COR-L47 (cell line): ENCODE measurements around the gene TLX2.

Experiments used
- DNase-seq: peaks from one replicate; lab custom pipeline; 2025; lab: John Stamatoyannopoulos, UW

Gene TLX2

DNA sequence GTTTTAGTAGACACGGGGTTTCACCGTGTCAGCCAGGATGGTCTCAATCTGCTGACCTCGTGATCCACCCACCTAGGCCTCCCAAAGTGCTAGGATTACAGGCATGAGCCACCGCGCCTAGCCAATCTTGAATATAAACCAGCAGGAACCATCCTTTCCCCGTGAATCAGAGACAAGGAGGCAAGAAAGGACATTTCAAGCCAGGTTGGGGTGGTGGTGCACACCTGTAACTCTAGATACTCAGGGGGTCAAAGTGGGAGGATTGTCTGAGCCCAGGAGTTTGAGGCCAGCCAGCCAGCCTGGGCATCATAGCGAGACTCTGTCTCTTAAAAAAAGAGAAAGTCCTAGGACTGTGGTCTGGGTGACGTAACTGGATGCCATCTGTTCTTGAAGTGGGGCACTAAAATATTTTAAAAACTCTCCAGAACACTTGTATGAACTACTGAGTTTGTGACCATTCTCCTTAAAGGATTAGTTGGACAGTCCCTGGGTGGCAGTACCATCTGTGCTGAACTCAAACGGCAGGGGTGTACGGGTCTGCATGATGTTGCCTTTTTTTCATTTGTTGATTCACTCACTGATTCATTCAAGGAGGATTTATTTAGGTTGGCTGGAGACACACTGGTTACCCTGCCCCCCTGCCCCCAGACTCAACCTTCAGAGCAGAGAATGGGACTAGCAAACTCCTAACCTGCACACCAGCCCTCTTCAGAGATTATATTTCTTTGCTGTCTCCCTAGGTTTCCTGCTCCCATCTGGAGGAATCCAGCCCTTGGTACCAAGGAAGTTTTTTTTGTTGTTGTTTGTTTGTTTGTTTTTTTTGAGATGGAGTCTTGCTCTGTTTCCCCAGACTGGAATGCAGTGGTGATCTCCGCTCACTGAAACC, 2.9 kb upstream of the TLX2 start:
- DNase-seq: no peak

DNA sequence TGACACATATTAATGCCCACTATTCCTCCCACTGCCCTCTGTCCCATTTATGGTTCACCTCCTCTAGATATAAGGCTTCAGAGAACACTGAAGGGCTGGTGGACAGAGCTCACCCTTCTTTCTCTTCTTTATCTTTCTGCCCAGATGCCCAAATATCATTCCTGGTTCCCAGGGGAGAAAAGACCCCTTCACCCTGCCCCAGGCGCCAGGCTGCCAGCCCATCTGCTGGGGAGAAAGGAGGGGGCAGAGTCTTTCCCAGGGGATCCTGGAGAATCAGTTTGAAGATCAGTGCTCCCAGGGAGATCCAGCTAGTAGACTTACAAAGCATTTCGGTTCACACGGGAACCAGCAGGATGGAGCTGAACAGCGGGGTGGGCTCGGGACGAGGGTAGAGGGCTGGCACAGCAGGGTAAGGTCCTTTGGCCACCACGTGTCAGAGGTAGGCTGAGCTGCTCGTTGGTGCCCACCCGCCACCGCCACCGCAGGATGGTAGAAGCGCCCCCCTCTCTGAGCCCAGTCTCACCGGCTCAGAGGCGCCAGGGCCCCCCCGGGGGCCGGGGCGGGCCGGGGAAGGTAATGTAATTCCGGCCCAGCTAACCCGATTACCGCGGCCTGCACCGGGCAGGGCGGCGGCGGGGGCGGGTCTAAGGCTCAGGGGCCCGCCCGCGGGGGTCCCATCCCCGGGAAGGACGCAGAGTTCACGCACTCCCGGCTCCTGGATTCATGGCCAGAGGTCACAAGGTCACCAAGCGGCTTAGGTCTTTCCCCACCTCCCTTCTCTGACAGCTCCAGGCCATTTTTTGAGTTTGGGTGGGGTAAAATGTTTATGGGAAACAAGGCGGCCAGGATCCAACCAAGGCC, 1.3 kb upstream of the TLX2 start:
- no peak for DNase-seq

DNA sequence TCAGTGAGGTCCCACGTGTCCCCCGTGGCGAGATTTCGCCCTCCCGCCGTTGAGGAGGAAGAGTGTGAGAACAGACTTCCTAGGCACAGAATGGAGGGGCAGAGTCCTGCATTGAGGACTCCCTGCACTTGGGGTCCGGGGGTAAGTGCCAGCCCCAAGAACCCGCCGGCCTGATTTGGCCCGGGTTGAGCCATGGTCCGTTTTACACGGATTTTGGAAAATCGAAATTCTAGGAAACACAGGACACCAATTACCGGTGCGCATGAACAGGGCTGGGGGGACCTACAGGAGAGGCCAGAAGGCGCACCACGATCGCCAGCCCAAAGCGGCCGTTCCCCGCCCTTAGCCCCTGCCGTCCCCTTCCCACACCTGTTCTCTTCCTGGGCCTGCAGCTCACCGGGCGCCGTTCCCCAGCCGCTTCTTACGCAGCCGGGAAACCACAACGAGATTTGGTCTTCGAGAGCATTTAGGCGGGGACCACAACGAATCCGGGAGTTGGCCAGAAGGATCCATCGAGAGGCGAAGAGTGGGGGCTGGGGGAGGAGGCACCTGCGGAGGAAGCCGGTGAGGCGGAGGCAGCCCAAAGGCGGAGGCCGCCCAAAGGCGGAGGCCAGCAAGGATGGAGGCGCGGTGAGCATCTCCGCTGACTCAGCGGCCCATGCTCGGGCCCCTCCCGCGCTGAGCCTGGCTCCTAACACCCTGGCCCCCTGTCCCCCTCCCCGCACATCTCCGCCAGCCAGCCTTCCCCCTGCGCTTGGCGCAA, 464 bp upstream of the TLX2 start:
- no peak for DNase-seq

GRCh38 chr2:74515271-74515980, 1.2 kb downstream of the TLX2 start:
- DNase-seq: no peak

DNA sequence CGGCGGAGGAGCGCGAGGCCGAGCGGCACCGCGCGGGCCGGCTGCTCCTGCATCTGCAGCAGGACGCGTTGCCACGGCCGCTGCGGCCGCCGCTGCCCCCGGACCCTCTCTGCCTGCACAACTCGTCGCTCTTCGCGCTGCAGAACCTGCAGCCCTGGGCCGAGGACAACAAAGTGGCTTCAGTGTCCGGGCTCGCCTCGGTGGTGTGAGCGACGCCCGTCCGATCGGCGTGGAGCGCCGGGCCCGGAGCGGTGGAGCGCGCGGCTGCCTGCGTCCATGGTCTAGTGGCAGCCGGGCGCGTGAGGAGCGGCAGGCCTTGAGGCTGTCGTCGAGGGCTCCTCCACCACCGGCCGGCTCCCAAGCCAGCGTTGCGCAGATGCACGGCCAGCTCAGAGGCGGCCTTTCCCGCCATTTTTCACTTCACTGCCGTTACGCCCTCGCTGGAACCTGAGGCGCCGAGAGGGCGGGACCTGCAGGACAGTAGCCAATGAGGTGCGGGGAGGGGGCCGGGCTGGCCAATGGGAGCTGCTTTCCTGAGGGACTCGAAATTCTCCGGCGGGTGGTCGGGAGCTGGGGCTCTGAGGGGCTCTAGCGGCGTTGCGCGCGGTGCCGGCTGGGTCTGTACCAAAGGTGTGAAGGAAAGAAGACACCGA, 1.9 kb downstream of the TLX2 start:
- no peak for DNase-seq

DNA sequence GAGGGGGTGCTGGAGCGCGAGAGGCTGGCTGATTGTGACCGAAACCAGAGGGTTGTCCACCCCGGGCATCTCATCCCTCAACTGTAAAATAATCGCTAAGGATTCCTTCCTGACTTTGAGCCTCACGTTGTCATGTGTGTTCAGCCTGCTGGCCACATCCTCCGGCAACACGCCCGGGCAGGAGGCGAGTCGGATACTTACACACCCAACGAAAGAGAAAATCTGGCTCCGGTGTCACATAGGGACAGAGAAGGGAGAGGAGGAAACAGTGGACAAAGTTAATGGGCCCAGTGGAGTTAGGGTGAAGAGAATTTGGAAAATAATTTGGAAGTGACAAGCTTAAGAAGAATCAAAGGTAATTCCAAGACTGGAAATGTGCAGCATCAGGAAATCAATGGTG, 2.4 kb downstream of the TLX2 start:
- DNase-seq: no peak

- DNase-seq: no peak
Observed at GRCh38 chr2:74522516-74522915, 8.3 kb downstream of the TLX2 start.

DNA sequence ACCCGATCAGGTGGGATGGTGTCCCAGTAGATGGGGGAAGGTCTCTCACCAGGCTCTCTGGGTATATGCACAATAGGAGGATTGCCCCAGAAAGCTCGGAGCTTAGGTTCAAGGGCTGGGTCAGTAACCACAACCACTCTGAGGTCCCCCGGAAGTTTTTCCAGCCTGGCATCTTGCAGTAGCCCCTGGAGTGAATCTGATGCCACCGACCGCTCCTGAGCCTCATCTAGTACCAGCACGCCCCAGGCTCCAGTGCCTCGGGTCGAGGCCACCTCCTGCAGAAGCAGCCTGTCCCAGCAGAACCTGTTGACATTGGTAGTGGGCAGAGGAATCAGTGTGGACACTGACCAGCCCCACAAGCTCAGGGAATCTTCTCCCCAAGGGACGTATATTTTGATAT, 9.8 kb downstream of the TLX2 start:
- DNase-seq: no peak

DNA sequence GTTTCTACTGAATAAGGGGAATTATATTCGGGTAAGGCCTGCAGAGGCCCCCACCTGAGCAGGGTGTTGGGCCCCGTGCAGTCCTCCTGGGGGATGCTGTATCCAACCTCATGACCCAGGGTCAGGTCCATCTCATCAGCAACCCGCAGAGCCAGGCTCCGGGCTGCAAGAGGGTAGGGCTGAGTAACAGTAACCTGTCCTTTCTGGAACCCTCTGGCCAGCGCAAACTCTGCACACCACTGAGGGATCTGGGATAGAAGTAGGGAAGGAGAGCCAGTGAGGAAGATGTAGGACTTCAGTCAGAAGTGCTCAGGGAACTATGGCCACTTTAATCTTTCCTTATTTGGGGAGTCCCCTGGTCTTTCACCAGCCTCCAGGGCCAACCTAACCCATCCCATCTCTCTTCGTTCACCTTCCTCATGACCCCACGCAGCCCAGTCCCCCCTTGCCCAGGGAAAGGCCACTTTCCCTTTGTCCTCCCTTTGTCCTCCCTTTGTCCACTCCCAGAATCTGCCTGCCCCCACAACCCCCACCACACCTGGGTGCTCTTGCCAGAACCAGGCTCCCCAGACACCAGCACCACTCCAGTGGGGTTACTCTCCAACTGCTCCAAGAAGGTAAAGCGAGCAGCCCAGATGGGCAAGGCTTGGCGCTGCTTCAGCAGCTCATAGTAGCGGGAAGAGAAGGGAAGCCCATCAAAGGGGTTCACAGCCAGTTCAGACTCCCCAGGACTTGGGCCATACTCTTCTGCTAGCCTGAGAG, 10.9 kb downstream of the TLX2 start:
- DNase-seq: no peak

DNA sequence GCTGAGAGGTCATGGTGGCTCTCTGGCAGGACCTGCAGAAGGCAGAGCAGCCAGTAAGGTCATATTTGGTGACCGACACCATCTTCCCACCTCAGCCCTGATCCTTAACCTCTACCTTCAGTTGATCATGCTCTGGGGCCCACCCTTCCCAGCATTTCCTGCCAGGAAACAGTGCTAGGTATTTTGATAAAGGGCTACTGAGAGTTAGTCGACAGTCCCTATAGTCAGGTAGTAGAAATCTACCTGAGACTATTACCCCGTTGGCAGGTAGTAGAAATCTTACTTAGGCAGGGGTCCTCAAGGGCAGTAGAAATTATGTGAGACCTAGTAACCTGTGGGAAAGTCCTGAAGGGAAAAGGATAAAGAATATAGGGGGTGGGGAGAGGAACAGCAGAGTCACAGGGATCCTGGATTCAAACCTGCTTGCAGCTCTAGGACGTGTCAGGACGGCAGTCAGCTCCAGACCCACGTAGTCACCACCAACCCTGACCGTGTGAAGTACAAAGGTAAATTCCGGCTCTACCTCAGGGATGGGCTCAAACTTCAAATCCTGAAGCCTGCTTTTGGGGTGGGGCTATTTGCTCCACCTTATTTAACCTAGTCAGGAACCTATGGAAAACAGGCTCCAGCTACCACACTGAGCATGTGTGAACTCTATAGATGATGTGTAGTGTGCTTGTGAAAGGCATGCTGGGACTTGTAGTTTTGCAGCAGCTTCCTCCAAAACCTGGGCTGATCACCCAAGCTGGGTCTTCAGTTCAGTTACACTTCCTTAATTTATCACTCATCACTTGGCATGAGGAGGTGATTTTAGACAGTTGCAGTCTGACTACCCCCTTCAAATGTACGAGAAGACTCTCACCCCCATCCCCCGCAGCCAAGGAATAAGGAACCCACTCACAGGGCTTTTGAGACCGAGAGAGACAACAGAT, 11.7 kb downstream of the TLX2 start, which contains the start of gene DQX1:
Gene DQX1 (minus strand): TSS at position 515 of the 932 bp plus-strand sequence. CDS start 502 bp downstream, at position 13.
- DNase-seq: no peak

DNA sequence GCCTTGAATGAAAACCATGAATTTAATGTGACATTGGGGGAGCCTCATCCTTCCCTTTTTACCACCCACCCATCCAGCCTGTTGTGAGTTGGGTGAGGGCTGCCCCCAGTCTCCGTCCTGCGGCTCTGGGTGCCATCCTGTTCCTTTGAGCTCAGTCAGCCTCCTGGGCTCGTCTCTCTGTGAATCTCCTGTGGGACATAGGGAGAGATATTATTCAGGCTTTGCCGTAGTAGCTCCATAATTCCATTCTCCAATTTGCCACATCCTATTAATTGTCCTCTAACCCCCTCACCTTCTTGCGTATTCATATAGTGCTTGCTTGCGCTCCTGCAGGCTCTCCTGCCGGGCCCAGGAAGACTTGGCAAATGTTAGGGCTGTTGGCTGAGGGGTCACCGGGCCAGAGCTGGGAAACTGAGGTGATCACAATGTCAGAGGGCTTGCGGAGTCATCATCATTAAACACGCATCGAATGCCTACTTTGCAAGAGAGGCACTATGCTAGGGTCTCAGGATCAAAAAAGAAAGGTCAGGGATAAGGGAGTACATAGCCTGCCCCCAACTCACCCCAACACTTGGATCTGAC, 12.5 kb downstream of the TLX2 start:
- DNase-seq: no peak

DNA sequence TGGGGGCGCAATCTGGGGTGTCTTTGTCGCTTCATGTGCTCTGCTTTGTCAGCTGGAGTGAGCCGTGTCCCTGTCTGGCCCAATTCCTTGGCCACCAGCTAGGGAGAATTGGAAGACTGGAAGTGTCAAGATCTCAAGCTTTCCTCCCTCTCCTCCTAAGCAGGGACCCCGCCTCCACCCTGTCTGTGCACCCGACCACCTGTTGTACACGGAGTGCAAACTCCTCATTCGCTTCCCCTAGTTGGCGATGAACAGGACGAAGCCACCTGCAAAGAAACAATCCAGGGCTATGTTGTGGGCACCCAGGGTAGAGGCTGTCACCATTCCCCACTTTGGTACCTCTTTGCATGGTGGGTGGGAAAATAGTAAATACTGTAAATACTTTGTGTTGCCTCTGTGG, 13.5 kb downstream of the TLX2 start:
- DNase-seq: no peak

- no peak for DNase-seq
Observed at GRCh38 chr2:74528600-74529356, 14.5 kb downstream of the TLX2 start.

DNA sequence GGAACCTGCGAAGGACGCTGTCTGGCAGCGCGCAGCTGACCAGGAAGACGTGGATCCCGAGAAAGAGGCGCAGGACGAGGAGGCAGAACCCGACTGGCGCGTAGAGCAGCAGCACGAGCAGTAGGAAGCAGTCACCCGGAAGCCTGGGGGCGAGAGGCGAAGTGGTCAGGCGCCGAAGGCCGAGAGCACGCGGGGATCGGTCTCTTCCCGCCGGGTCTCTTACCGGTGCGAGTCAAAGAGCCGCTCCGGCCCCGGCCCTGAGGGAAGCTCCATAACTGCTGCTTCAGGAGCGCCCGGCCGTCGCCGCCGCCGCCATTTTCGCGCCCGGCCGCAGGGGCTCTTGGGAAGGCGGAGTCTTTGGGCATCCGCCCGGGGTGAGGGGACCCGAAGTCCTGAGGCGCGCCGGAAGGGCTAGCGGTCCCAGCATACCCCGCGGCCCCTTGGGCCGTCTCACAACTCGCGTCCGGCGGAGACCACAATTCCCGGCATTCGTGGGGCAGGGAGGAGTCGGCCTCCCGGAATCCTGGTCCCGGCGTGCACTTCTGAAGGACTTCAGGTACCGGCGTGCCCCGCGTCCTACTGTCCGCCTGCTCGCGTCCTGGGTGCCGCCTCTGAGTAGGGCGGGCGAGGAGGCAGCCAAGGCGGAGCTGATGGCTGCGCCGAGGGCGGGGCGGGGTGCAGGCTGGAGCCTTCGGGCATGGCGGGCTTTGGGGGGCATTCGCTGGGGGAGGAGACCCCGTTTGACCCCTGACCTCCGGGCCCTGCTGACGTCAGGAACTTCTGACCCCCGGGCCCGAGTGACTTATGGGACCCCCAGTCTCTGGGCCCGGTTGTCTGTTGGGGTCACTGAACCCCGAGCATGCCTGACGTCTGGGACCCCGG, 15.3 kb downstream of the TLX2 start, which contains the start of the genes AUP1 and HTRA2:
Gene AUP1 (minus strand): TSS at position 350 of the 882 bp plus-strand sequence. CDS start 77 bp downstream, at position 273.
Gene HTRA2 (plus strand): TSS at position 577 of the 882 bp plus-strand sequence. CDS start 74 bp downstream, at position 651.
- peak; percentile 98 for DNase-seq

DNA sequence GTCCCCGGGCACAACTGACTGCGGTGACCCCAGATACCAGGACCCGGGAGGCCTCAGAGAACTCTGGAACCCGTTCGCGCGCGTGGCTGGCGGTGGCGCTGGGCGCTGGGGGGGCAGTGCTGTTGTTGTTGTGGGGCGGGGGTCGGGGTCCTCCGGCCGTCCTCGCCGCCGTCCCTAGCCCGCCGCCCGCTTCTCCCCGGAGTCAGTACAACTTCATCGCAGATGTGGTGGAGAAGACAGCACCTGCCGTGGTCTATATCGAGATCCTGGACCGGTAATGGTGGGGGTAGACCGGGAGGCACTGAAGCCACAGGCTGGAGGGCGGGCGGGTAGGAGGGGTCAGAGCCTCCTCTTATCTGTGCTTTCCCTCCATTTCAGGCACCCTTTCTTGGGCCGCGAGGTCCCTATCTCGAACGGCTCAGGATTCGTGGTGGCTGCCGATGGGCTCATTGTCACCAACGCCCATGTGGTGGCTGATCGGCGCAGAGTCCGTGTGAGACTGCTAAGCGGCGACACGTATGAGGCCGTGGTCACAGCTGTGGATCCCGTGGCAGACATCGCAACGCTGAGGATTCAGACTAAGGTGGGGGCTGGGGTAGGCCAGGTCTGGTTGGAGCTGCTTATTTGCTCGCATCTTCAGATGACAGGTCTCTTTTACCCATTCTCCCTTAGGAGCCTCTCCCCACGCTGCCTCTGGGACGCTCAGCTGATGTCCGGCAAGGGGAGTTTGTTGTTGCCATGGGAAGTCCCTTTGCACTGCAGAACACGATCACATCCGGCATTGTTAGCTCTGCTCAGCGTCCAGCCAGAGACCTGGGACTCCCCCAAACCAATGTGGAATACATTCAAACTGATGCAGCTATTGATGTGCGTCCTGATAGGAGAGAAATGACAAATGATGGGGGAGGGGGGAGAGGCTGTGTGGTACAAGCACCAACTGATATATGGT, 16.3 kb downstream of the TLX2 start:
- DNase-seq: peak; percentile 25

GRCh38 chr2:74531666-74532065, 17.4 kb downstream of the TLX2 start:
- no peak for DNase-seq
